Measurements from ENCODE around the gene SLC45A2.

SLC45A2 gene

DNA sequence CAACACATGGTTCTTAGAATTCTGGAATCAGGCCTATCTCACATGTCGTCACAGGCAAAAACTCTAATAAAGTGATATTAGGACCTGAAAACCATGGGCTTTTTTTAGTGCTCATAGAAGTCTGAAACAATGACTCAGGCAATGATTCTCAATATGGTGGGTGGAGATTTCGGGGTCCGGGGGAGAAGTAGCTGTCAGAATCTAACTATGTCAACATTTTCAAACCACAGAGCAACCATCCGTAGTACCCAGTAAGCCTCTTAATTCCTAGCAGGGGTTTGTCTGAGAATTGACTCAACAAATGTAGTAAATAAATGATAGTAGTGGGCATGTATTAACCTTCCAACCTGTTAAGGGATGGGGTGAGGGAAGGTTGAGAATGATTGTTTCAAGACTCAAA lies 20.7 kb upstream of the SLC45A2 start:
- Histone ChIP-seq H3K4me1 (ENCODE audit: control insufficient read depth, insufficient read depth, low read length) (peaks cover 23% of the 10 kb centered on the region), H3K9ac (ENCODE audit: low read length) (no peak overlapping the region), H3K9me3 (ENCODE audit: control insufficient read depth, low read length) (no peaks in the 10 kb centered on the region), H3K27me3 (ENCODE audit: control insufficient read depth, insufficient read depth, low read length) (no peaks in the 10 kb centered on the region), H3K36me3 (ENCODE audit: control insufficient read depth, insufficient read depth, low read length) (no peaks in the 10 kb centered on the region), H3K4me3 (ENCODE audit: low read length) (no peak overlapping the region)

DNA sequence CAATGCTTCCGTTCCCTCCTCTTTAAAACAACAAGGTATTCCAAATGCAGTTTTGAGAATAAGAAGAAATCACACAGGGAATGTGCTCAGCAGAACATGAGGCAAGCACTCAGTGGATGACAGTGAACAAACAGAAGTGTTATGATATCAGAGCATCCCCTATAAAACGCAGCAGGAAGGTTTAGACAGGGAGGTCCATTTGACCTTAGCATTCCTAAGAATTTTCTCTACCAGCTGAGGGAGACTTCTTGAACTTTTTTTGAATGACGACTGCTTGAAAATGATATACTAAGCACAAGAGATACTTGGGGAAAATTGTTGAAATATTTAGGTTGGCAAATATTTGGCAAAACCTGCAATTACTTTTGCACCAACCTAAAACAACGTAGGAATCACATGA lies 19.4 kb upstream of the SLC45A2 start:
- Histone ChIP-seq H3K27me3 (ENCODE audit: control insufficient read depth, insufficient read depth, low read length) (no peaks in the 10 kb centered on the region), H3K9ac (ENCODE audit: low read length) (no peak overlapping the region), H3K4me3 (ENCODE audit: low read length) (no peak overlapping the region), H3K4me1 (ENCODE audit: control insufficient read depth, insufficient read depth, low read length) (peaks cover 17% of the 10 kb centered on the region), H3K9me3 (ENCODE audit: control insufficient read depth, low read length) (no peaks in the 10 kb centered on the region), H3K36me3 (ENCODE audit: control insufficient read depth, insufficient read depth, low read length) (no peaks in the 10 kb centered on the region)

DNA sequence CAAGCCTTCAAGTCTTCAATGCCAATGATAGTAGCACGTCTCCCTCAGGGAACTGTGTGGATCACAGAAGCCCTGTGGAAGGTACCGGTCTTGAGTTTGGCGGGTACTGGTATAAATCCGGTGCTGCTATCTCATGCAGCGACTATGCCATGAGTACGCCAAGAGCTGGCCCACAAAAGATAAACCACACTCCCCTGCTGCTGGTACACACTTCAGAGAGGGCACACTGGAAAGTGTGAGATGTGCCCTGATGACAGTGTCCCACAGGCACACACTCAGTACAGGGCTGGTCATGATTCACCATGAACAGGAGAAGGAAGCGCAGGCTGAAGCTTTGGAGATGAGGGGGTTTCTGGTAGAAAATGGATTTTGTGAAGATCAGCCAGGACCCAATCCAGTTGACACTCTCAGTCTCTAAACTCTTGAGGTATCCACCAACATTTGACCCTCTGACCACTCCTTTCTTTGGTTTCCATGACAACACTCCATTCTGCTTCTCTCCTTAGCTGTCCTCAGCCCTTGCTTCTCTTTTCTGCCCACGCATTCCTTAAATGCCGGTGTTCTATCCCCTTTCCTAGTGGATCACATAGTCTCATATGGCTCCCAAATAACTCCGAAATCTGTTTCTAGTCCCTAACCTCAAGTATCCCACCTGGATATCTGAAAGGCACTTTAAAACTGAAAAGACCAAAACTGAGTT lies 18.3 kb upstream of the SLC45A2 start:
- no peaks in the 10 kb centered on the region for H3K36me3 ChIP-seq (ENCODE audit: control insufficient read depth, insufficient read depth, low read length)
- no peak overlapping the region for H3K9ac ChIP-seq (ENCODE audit: low read length)
- H3K4me1 ChIP-seq (ENCODE audit: control insufficient read depth, insufficient read depth, low read length) = peaks cover 14% of the 10 kb centered on the region
- no peaks in the 10 kb centered on the region for H3K27me3 ChIP-seq (ENCODE audit: control insufficient read depth, insufficient read depth, low read length)
- H3K4me3 ChIP-seq (ENCODE audit: low read length) = no peak overlapping the region
- H3K9me3 ChIP-seq (ENCODE audit: control insufficient read depth, low read length) = no peaks in the 10 kb centered on the region

GRCh38 chr5:34001241-34001841 lies 16.8 kb upstream of the SLC45A2 start:
- H3K4me1 ChIP-seq (ENCODE audit: control insufficient read depth, insufficient read depth, low read length) = peaks cover 13% of the 10 kb centered on the region
- H3K9me3 ChIP-seq (ENCODE audit: control insufficient read depth, low read length) = no peaks in the 10 kb centered on the region
- H3K36me3 ChIP-seq (ENCODE audit: control insufficient read depth, insufficient read depth, low read length) = no peaks in the 10 kb centered on the region
- H3K27me3 ChIP-seq (ENCODE audit: control insufficient read depth, insufficient read depth, low read length) = no peaks in the 10 kb centered on the region
- H3K4me3 ChIP-seq (ENCODE audit: low read length) = no peak overlapping the region
- peak overlapping the region; percentile 32 for H3K9ac ChIP-seq (ENCODE audit: low read length)

DNA sequence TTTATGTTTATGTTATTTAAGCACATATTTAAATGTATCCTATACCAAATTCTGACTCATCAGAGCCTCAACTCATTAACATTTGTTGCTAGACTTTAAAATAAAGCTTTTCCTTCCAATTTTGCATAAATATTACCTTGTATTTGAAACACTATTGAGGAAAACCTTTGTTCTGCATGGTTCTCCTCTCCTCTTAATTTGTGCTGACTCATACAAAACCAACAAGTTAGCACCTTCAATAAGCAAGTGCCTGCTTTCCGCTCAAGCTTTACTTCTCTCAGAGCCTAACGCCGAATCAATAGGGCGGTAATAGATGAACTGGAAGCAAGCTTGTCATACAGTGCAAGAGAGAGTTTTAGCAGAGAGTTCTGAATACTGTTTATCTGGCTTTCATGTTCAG lies 15.5 kb upstream of the SLC45A2 start:
- Histone ChIP-seq H3K9ac (ENCODE audit: low read length) (no peak overlapping the region), H3K36me3 (ENCODE audit: control insufficient read depth, insufficient read depth, low read length) (no peaks in the 10 kb centered on the region), H3K4me3 (ENCODE audit: low read length) (no peak overlapping the region), H3K27me3 (ENCODE audit: control insufficient read depth, insufficient read depth, low read length) (no peaks in the 10 kb centered on the region), H3K4me1 (ENCODE audit: control insufficient read depth, insufficient read depth, low read length) (peaks cover 13% of the 10 kb centered on the region), H3K9me3 (ENCODE audit: control insufficient read depth, low read length) (no peaks in the 10 kb centered on the region)

- Histone ChIP-seq H3K4me3 (ENCODE audit: low read length) (no peak overlapping the region), H3K27me3 (ENCODE audit: control insufficient read depth, insufficient read depth, low read length) (no peaks in the 10 kb centered on the region), H3K36me3 (ENCODE audit: control insufficient read depth, insufficient read depth, low read length) (no peaks in the 10 kb centered on the region), H3K4me1 (ENCODE audit: control insufficient read depth, insufficient read depth, low read length) (peaks cover 13% of the 10 kb centered on the region), H3K9me3 (ENCODE audit: control insufficient read depth, low read length) (no peaks in the 10 kb centered on the region), H3K9ac (ENCODE audit: low read length) (no peak overlapping the region)
Observed at GRCh38 chr5:33997331-33997983, 13.0 kb upstream of the SLC45A2 start.

DNA sequence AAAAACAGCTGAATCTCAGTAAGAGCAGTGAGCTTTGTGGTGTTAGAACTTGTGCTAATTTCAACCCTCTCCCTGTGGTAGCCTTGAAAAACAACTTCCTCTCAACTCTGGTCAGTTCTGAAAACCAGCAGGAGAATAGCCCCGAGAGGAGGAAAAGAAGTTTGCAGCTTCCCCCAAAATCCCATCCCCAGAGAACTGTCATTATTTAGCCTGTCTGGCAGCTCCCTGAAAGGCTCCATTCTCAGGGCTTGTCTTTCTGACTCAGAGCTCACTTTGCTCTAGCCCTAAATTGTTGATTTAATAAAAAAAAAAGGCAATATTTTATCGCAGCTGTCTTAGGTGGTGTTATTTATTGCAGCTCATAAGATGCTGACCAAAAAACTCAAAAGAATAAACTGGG lies 11.4 kb upstream of the SLC45A2 start:
- no peaks in the 10 kb centered on the region for H3K9me3 ChIP-seq (ENCODE audit: control insufficient read depth, low read length)
- no peak overlapping the region for H3K9ac ChIP-seq (ENCODE audit: low read length)
- peaks cover 5% of the 10 kb centered on the region for H3K4me1 ChIP-seq (ENCODE audit: control insufficient read depth, insufficient read depth, low read length)
- no peaks in the 10 kb centered on the region for H3K27me3 ChIP-seq (ENCODE audit: control insufficient read depth, insufficient read depth, low read length)
- H3K36me3 ChIP-seq (ENCODE audit: control insufficient read depth, insufficient read depth, low read length) = no peaks in the 10 kb centered on the region
- no peak overlapping the region for H3K4me3 ChIP-seq (ENCODE audit: low read length)

DNA sequence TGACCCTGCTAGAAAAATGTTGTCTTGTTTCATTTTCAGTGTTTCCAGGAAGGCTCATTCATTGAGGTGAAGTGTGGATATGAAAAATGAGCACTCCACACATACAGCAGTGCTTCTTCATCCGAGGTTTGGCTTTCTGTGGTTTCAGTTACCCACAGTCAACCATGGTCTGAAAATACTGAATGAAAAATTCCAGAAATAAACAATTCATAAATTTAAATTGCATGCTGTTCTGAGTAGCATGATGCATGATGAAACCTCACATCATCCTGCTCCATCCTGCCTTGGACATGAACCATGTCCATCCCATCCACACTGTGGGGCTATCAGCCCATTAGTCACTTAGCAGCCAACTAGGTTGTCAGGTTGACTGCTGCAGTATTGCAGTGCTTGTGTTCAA lies 10.4 kb upstream of the SLC45A2 start:
- Histone ChIP-seq H3K4me3 (ENCODE audit: low read length) (no peak overlapping the region), H3K9me3 (ENCODE audit: control insufficient read depth, low read length) (no peaks in the 10 kb centered on the region), H3K36me3 (ENCODE audit: control insufficient read depth, insufficient read depth, low read length) (no peaks in the 10 kb centered on the region), H3K9ac (ENCODE audit: low read length) (no peak overlapping the region), H3K27me3 (ENCODE audit: control insufficient read depth, insufficient read depth, low read length) (no peaks in the 10 kb centered on the region), H3K4me1 (ENCODE audit: control insufficient read depth, insufficient read depth, low read length) (peaks cover 4% of the 10 kb centered on the region)

DNA sequence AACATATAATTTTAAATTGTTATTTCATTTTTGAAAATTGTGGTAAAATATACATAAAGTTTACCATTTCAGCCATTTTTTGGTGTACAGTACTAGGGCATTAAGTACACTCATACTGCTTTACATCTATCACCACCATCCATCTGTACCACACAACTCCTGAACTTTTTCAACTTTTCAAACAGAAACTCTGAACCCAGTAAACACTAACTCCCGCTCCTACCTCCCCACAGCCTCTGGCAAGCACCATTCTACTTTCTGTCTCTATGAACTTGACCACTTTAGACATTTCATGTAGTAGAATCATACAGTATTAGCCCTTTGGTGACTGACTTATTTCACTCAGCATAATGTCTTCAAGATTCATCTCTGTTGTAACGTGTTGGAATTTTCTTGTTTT lies 8.4 kb upstream of the SLC45A2 start:
- no peaks in the 10 kb centered on the region for H3K36me3 ChIP-seq (ENCODE audit: control insufficient read depth, insufficient read depth, low read length)
- H3K4me1 ChIP-seq (ENCODE audit: control insufficient read depth, insufficient read depth, low read length) = peaks cover 4% of the 10 kb centered on the region
- no peaks in the 10 kb centered on the region for H3K27me3 ChIP-seq (ENCODE audit: control insufficient read depth, insufficient read depth, low read length)
- H3K4me3 ChIP-seq (ENCODE audit: low read length) = no peak overlapping the region
- no peaks in the 10 kb centered on the region for H3K9me3 ChIP-seq (ENCODE audit: control insufficient read depth, low read length)
- no peak overlapping the region for H3K9ac ChIP-seq (ENCODE audit: low read length)

GRCh38 chr5:33985447-33985846 lies 954 bp upstream of the SLC45A2 start:
- Histone ChIP-seq H3K27me3 (ENCODE audit: control insufficient read depth, insufficient read depth, low read length) (no peaks in the 10 kb centered on the region), H3K36me3 (ENCODE audit: control insufficient read depth, insufficient read depth, low read length) (no peaks in the 10 kb centered on the region), H3K4me3 (ENCODE audit: low read length) (no peak overlapping the region), H3K4me1 (ENCODE audit: control insufficient read depth, insufficient read depth, low read length) (no peaks in the 10 kb centered on the region), H3K9me3 (ENCODE audit: control insufficient read depth, low read length) (no peaks in the 10 kb centered on the region), H3K9ac (ENCODE audit: low read length) (no peak overlapping the region)

DNA sequence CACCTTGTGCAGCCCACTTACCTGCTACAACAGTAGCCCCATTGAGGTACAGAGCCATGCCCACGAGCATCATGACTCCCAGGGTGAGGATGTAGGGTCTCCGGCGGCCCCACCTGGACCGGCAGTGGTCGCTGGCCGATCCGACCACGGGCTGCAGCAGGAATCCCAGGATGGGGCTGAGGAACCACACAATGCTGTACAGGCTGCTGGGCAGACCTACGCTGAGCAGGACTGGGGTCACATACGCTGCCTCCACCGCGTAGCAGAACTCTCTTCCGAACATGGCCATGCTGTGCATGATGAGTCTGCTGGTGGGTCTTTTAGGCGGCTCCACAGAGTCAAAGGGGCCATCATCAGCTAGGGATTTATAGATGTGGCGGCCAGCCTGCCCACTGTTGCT lies 315 bp downstream of the SLC45A2 start:
- Histone ChIP-seq H3K4me1 (ENCODE audit: control insufficient read depth, insufficient read depth, low read length) (no peaks in the 10 kb centered on the region), H3K9ac (ENCODE audit: low read length) (no peak overlapping the region), H3K9me3 (ENCODE audit: control insufficient read depth, low read length) (no peaks in the 10 kb centered on the region), H3K36me3 (ENCODE audit: control insufficient read depth, insufficient read depth, low read length) (no peaks in the 10 kb centered on the region), H3K4me3 (ENCODE audit: low read length) (no peak overlapping the region), H3K27me3 (ENCODE audit: control insufficient read depth, insufficient read depth, low read length) (no peaks in the 10 kb centered on the region)

DNA sequence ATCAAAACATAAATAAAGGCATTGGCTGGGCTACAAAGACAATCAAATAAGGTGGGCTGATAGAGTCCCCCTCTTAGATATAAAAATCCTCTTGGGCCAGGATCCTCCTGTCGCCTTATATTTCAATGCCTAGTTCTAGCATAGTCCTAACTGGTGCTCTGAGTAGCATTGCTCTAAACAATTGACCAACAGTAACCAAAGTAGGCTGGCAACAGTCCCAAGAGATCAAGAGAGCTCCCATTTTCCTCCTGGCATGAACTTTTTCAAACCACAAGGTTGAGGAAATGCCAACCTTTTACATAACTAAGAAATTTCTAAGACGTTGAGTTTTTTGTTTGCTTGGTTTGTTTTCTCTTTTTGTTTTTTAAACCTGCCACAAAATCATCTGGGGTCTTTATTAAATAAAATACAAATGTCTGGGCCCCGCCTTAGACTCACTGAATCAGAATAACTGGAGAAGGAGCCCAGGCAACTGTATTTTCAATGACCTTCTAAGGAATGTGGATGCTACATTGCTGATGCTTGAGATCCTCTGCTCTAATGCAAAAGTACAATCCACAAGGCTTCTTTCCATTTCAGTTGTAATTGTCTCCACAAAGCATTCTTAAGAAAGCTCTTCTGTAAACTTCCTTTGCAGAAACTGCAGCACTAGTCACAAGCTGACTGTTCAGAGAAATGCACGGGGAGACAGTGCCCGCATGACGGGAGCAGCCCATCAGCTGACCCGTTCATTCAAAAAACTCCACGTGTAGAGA lies 2.9 kb downstream of the SLC45A2 start:
- H3K4me3 ChIP-seq (ENCODE audit: low read length) = no peak overlapping the region
- no peaks in the 10 kb centered on the region for H3K36me3 ChIP-seq (ENCODE audit: control insufficient read depth, insufficient read depth, low read length)
- no peak overlapping the region for H3K9ac ChIP-seq (ENCODE audit: low read length)
- no peaks in the 10 kb centered on the region for H3K27me3 ChIP-seq (ENCODE audit: control insufficient read depth, insufficient read depth, low read length)
- no peaks in the 10 kb centered on the region for H3K9me3 ChIP-seq (ENCODE audit: control insufficient read depth, low read length)
- no peaks in the 10 kb centered on the region for H3K4me1 ChIP-seq (ENCODE audit: control insufficient read depth, insufficient read depth, low read length)
